GM12878 (cell line): ENCODE results near the gene TNPO2. TPM values are rescaled to one million over a fixed set of nuclear protein-coding genes. Genes with fewer than 3 reads are reported as not detected.
A peak's percentile ranks its signal among the peaks of the same experiment; 100 is the strongest.
"Not testable (repeated sequence)": the region's sequence is repeated elsewhere in the genome, so short reads cannot be mapped to it uniquely, and the experiment has no call there.

Source experiments
- ATAC-seq: fragments of 200-7000 bp; cut with Tn5 transposase; 3 replicates; pipeline ENCODE4 v1.9.1; 2020; ENCODE audit warnings: mild to moderate bottlenecking, moderate library complexity
- BruUV-seq: library from RNA; stranded (reverse); fragments of 400-500 nt; replicated peaks from 2 replicates; lab custom pipeline; 2021; lab: Mats Ljungman, UMichigan
- CTCF ChIA-PET: fragments of 300-600 bp; sonication (Branson Sonifier 250); formaldehyde crosslinking; extraction: SDS; loops from one replicate; lab custom pipeline; 2021; ENCODE audit warnings: inconsistent platforms; lab: Yijun Ruan, JAX
- POLR2A ChIA-PET: fragments of 350-600 bp; formaldehyde crosslinking; extraction: SDS; loops from one replicate; lab custom pipeline; 2021; ENCODE audit warnings: inconsistent platforms; lab: Charles Lee
- RAD21 ChIA-PET: fragments of 300-600 bp; sonication (Branson Sonifier 250); formaldehyde crosslinking; loops from one replicate; lab custom pipeline; 2023; ENCODE audit warnings: antibody characterized with exemption; ENCODE audit not compliant: unreplicated experiment; lab: Charles Lee
- SMC1A ChIA-PET: fragments of 300-600 bp; sonication (Branson Sonifier 250); formaldehyde crosslinking; loops from one replicate; lab custom pipeline; 2023; ENCODE audit not compliant: unreplicated experiment, uncharacterized antibody; lab: Charles Lee
- DNase-seq: peaks from one replicate; pipeline ENCODE4 v3.0.0-alpha.2; 2011; ENCODE audit warnings: low read depth, low spot score
- FAIRE-seq: peaks from 3 replicates; lab custom pipeline; 2011; peaks lifted over from hg19 to GRCh38; lab: Jason Lieb, UNC
- H2AFZ ChIP-seq: 2 replicates; pipeline ENCODE4 v1.6.0; 2011; ENCODE audit warnings: low read depth, low read length, control low read depth; ENCODE audit not compliant: control insufficient read depth
- H3K27ac ChIP-seq: 2 replicates; pipeline ENCODE4 v1.5.1; 2011; ENCODE audit warnings: control low read depth; ENCODE audit not compliant: control insufficient read depth, insufficient read depth
- H3K27me3 ChIP-seq, 2 experiments: replicated peaks in 1 of 2; 2 replicates each; pipeline versions ENCODE4 v1.6.0 to v1.6.1; 2011; ENCODE audit warnings: low read length in 1 of 2; ENCODE audit not compliant: control insufficient read depth in 2 of 2, insufficient read depth in 2 of 2
- H3K36me3 ChIP-seq, 2 experiments: 2 replicates each; pipeline ENCODE4 v1.5.1; 2011; ENCODE audit warnings: low read length in 1 of 2; ENCODE audit not compliant: control insufficient read depth in 2 of 2, insufficient read depth in 2 of 2
- H3K4me1 ChIP-seq: 2 replicates; pipeline ENCODE4 v1.6.1; 2011; ENCODE audit warnings: mild to moderate bottlenecking, low read length, moderate library complexity, mixed read lengths; ENCODE audit not compliant: control insufficient read depth, insufficient read depth
- H3K4me2 ChIP-seq: 2 replicates; pipeline ENCODE4 v1.6.0; 2011; ENCODE audit warnings: control low read depth; ENCODE audit not compliant: control insufficient read depth, insufficient read depth
- H3K4me3 ChIP-seq: fragments of 200-600 bp; sonication (generic); 2 replicates; pipeline ENCODE4 v1.5.1; 2016
- H3K79me2 ChIP-seq: 2 replicates; pipeline ENCODE4 v1.6.0; 2011; ENCODE audit warnings: low read length; ENCODE audit not compliant: control insufficient read depth, insufficient read depth
- H3K9ac ChIP-seq: 2 replicates; pipeline ENCODE4 v1.8.0; 2011; ENCODE audit warnings: low read length, control low read depth, mixed read lengths; ENCODE audit not compliant: control insufficient read depth, insufficient read depth
- H3K9me3 ChIP-seq: replicated peaks from 3 replicates; pipeline ENCODE4 v1.5.1; 2011; ENCODE audit warnings: mild to moderate bottlenecking, low read length; ENCODE audit not compliant: control insufficient read depth, insufficient read depth
- H4K20me1 ChIP-seq: 2 replicates; pipeline ENCODE4 v1.6.0; 2011; ENCODE audit not compliant: control insufficient read depth, insufficient read depth
- MYC ChIP-seq: IDR thresholded peaks from 2 replicates; pipeline ENCODE4 v1.6.1; 2011; ENCODE audit warnings: mild to moderate bottlenecking, low read length, moderate library complexity, inconsistent platforms; ENCODE audit not compliant: insufficient read depth, insufficient replicate concordance, insufficient read length, severe bottlenecking
- POLR2A ChIP-seq: IDR thresholded peaks from 2 replicates; pipeline ENCODE4 v1.6.1; 2011; ENCODE audit warnings: low read depth, mild to moderate bottlenecking, low read length
- RAD51 ChIP-seq: fragments of 450-650 bp; IDR thresholded peaks from 2 replicates; pipeline ENCODE4 v1.6.1; 2016; ENCODE audit warnings: moderate library complexity, mild to moderate bottlenecking, inconsistent platforms
- TARDBP ChIP-seq: IDR thresholded peaks from 2 replicates; pipeline ENCODE4 v1.6.1; 2016; ENCODE audit warnings: borderline replicate concordance
- WGBS: methylation state at CpG from one replicate; pipeline ENCODE4 v1.1.6; 2016; ENCODE audit warnings: low lambda C conversion rate; ENCODE audit not compliant: insufficient replicate concordance, insufficient coverage; ENCODE audit errors: missing lambda C conversion rate; 5-methylcytosine and 5-hydroxymethylcytosine counted together
- in situ Hi-C: fragments of 300-500 bp; cut with MboI; formaldehyde crosslinking; loops from 9 replicates; pipeline ENCODE4 v1.14.3; 2018; ENCODE audit warnings: mixed read lengths
- intact Hi-C: fragments of 100-400 bp; cut with micrococcal nuclease; formaldehyde crosslinking; loops from one replicate; pipeline ENCODE4 v1.14.2; 2022; ENCODE audit not compliant: unreplicated experiment
- polyA plus RNA-seq, 11 experiments: library from polyadenylated mRNA; depleted of rRNA in 4 of 11; unstranded in 6 of 11; stranded (reverse) in 5 of 11; fragments of >200 nt; fragmentation: Nextera tagmentation in 4 of 11; fragmentation: Illumina TruSeq in 1 of 11; extraction: Ambion mirVana in 4 of 11; extraction: Trizol in 1 of 11; gene quantifications; 1 replicate in 1 of 11; 2 replicates in 10 of 11; pipeline versions ENCODE4 v1.2.1 to v1.2.3, GENCODE V29; 2011 to 2016; ENCODE audit warnings: inconsistent platforms in 2 of 11, missing spikeins in 2 of 11, low read depth in 1 of 11
- total RNA-seq, 4 experiments: library from RNA; depleted of rRNA in 3 of 4; stranded (reverse); fragments of >200 nt in 3 of 4; fragmentation: Illumina TruSeq in 1 of 4; extraction: Trizol in 1 of 4; gene quantifications; 2 replicates each; pipeline versions ENCODE4 v1.2.1 to v1.2.3, GENCODE V29; 2013 to 2021

Gene TNPO2
- total and polyA plus RNA-seq, 10 of the 15 experiments (the other 5 are each of a cell fraction or from before 2014, with no cell fraction given) = 5.5 to 99.7 (median 29.6) TPM

- BruUV-seq, FAIRE-seq, ATAC-seq, H3K79me2 ChIP-seq, H3K9ac ChIP-seq, H3K9me3 ChIP-seq, intact Hi-C loops, H3K4me3 ChIP-seq, H3K27me3 ChIP-seq, RAD21 ChIA-PET, H2AFZ ChIP-seq, DNase-seq, H3K4me2 ChIP-seq, H3K27ac ChIP-seq, in situ Hi-C loops, H4K20me1 ChIP-seq, H3K4me1 ChIP-seq: not testable (repeated sequence)
- WGBS = 99% methylated on average over 5 of the region's 5 CpGs
- POLR2A ChIA-PET = interaction anchor here (0.6 to 1.4 kb wide), 2 partner anchors 9 to 18 kb away, joined by 3 to 4 read pairs; partner anchors contain the start of gene FBXW9
- CTCF ChIA-PET = interaction anchor here (0.8 to 2.8 kb wide), 15 partner anchors 12 to 186 kb away, joined by 3 to 13 read pairs (median 5); partner anchors contain the start of genes MAN2B1, TRIR, WDR83 and ZNF490
- SMC1A ChIA-PET = interaction anchor here (0.6 to 1.5 kb wide), 2 partner anchors 17 to 45 kb away, joined by 3 read pairs; no protein-coding TSS in a partner anchor
- H3K36me3 ChIP-seq = peaks cover 29 to 31% of the 10 kb centered on the region in 2 experiments
Measured at GRCh38 chr19:12678039-12678438, 45.7 kb downstream of the TNPO2 start.

- no peak overlapping the region for H2AFZ ChIP-seq
- DNase-seq (no peak), FAIRE-seq (no peak), ATAC-seq (no peak)
- no peaks in the 10 kb centered on the region for H3K9me3 ChIP-seq
- no peak overlapping the region for H3K27ac ChIP-seq
- in situ Hi-C loops = no loop called here
- H3K36me3 ChIP-seq = peaks cover 31 to 35% of the 10 kb centered on the region in 2 experiments
- peaks cover 9% of the 10 kb centered on the region for H3K79me2 ChIP-seq
- ChIA-PET CTCF (interaction anchor here (0.6 to 2.8 kb wide), 16 partner anchors 9 to 171 kb away, joined by 3 to 13 read pairs (median 5); partner anchors contain the start of genes MAN2B1, TNPO2, TRIR and WDR83), POLR2A (interaction anchor here (0.6 kb wide), 1 partner anchor 141 kb away, joined by 5 read pairs; no protein-coding TSS in a partner anchor), RAD21 (no interaction called here), SMC1A (interaction anchor here (0.9 to 1.5 kb wide), 2 partner anchors 12 to 16 kb away, joined by 3 read pairs; no protein-coding TSS in a partner anchor)
- BruUV-seq = no TSS peak
- no peak overlapping the region for H3K4me2 ChIP-seq
- no peak for TF ChIP-seq TARDBP
- peak; percentile 49; the same call in 1 of the 2 replicates for TF ChIP-seq POLR2A
- no peak for TF ChIP-seq RAD51
- TF ChIP-seq MYC = no peak
- WGBS = 96% methylated on average over 11 of the region's 12 CpGs
- no peaks in the 10 kb centered on the region; the same call in 1 of the 2 replicates for H4K20me1 ChIP-seq
- H3K27me3 ChIP-seq = no peaks in the 10 kb centered on the region
- H3K4me3 ChIP-seq = no peak overlapping the region
- H3K4me1 ChIP-seq = peaks cover 4% of the 10 kb centered on the region; the same call in 1 of the 2 replicates
- intact Hi-C loops = loop anchor here (1.0 kb wide), 2 partner anchors 113 to 119 kb away; no protein-coding TSS in a partner anchor
- H3K9ac ChIP-seq = no peak overlapping the region
Measured at GRCh38 chr19:12676928-12677327, 46.8 kb downstream of the TNPO2 start.
